ENCODE measurements around the gene TSR2. TPM values are rescaled to one million over a fixed set of nuclear protein-coding genes. Genes with fewer than 3 reads are reported as not detected.

TSR2 gene
- total and polyA plus RNA-seq, 10 of the 15 experiments (the other 5 are each of a cell fraction or from before 2014, with no cell fraction given) = 8.5 to 73.2 (median 30.8) TPM

- SMC1A ChIA-PET (ENCODE audit: uncharacterized antibody, unreplicated experiment) = interaction anchor here (1.2 kb wide), 1 partner anchor 21 kb away, joined by 3 read pairs; the partner anchor contains the start of gene TSR2
- intact Hi-C loops (cut with micrococcal nuclease; ENCODE audit: unreplicated experiment) = no loop called here
Measured at GRCh38 chrX:54419559-54420302, 20.5 kb upstream of the TSR2 start.

More at GRCh38 chrX:54419559-54420302, 20.5 kb upstream of the TSR2 start:
- Histone ChIP-seq H3K79me2 (ENCODE audit: control insufficient read depth, insufficient read depth, low read length) (no peaks in the 10 kb centered on the region), H2AFZ (ENCODE audit: control insufficient read depth, low read depth, low read length) (no peak overlapping the region), H3K9me3 (replicated peaks; ENCODE audit: control insufficient read depth, insufficient read depth, low read length) (no peaks in the 10 kb centered on the region), H3K9ac (ENCODE audit: control insufficient read depth, insufficient read depth, low read length) (no peak overlapping the region), H3K27me3 (replicated peaks in 1 of 2; ENCODE audit: control insufficient read depth in 2 of 2, insufficient read depth in 2 of 2, low read length in 1 of 2) (no peaks in the 10 kb centered on the region), H3K36me3 (ENCODE audit: control insufficient read depth in 2 of 2, insufficient read depth in 2 of 2, low read length in 1 of 2) (no peaks in the 10 kb centered on the region), H3K4me3 (no peak overlapping the region), H4K20me1 (ENCODE audit: control insufficient read depth, insufficient read depth) (no peaks in the 10 kb centered on the region), H3K4me2 (ENCODE audit: control insufficient read depth, insufficient read depth) (no peak overlapping the region), H3K4me1 (ENCODE audit: control insufficient read depth, insufficient read depth, low read length) (no peaks in the 10 kb centered on the region), H3K27ac (ENCODE audit: control insufficient read depth, insufficient read depth) (no peak overlapping the region)
- BruUV-seq (replicated peaks) = no TSS peak
- RAD21 ChIA-PET (ENCODE audit: unreplicated experiment) = interaction anchor here (1.1 kb wide), 1 partner anchor 13 kb away, joined by 3 read pairs; no protein-coding TSS in a partner anchor
- in situ Hi-C loops (cut with MboI) = no loop called here
- no peak for DNase-seq (ENCODE audit: low read depth, low spot score)
- ATAC-seq = no peak
- TF ChIP-seq SREBF1 (IDR thresholded peaks at IDR 0.05; ENCODE audit: low read length) (no peak), BHLHE40 (IDR thresholded peaks at IDR 0.05; ENCODE audit: borderline replicate concordance in 1 of 2, low read depth in 2 of 2, low read length in 1 of 2) (no peak), SMAD1 (IDR thresholded peaks at IDR 0.05; ENCODE audit: low read depth, partially characterized antibody) (no peak), NKRF (conservative IDR thresholded peaks at IDR 0.05) (no peak), BCL11A (IDR thresholded peaks at IDR 0.05; ENCODE audit: low read depth, low read length) (no peak), CBX5 (IDR thresholded peaks at IDR 0.05; ENCODE audit: low read depth) (no peak), RELB (IDR thresholded peaks at IDR 0.05; ENCODE audit: low read depth) (no peak), ASH2L (IDR thresholded peaks at IDR 0.05; ENCODE audit: borderline replicate concordance, low read depth) (no peak), HDAC2 (IDR thresholded peaks at IDR 0.05) (no peak), ZBTB33 (IDR thresholded peaks at IDR 0.05) (no peak)
- TF ChIP-seq, protein P1, sequence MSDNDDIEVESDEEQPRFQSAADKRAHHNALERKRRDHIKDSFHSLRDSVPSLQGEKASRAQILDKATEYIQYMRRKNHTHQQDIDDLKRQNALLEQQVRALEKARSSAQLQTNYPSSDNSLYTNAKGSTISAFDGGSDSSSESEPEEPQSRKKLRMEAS (IDR thresholded peaks at IDR 0.05; ENCODE audit: low read depth, low read length) = no peak
- TF ChIP-seq, protein P2, sequence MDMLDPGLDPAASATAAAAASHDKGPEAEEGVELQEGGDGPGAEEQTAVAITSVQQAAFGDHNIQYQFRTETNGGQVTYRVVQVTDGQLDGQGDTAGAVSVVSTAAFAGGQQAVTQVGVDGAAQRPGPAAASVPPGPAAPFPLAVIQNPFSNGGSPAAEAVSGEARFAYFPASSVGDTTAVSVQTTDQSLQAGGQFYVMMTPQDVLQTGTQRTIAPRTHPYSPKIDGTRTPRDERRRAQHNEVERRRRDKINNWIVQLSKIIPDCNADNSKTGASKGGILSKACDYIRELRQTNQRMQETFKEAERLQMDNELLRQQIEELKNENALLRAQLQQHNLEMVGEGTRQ (IDR thresholded peaks at IDR 0.05; ENCODE audit: borderline replicate concordance, low read depth, low read length) = no peak
- FAIRE-seq = no peak
- CTCF ChIA-PET = no interaction called here
- 23% methylated on average over 3 of the region's 3 CpGs for WGBS (ENCODE audit: insufficient coverage, insufficient replicate concordance, low lambda C conversion rate, missing lambda C conversion rate)
- POLR2A ChIA-PET = interaction anchor here (0.6 kb wide), 1 partner anchor 460 kb away, joined by 3 read pairs; no protein-coding TSS in a partner anchor
